Loucy (cell line): Measurements from ENCODE around the gene CMTM3.

Experiments used
- CTCF ChIP-seq: fragments of 200-600 bp; sonication (generic); conservative IDR thresholded peaks from 2 replicates; pipeline ENCODE4 v1.5.1; 2014; ENCODE audit warnings: mild to moderate bottlenecking, antibody characterized with exemption, low read length
- EZH2phosphoT487 ChIP-seq: fragments of 200-600 bp; IDR thresholded peaks from 2 replicates; pipeline ENCODE4 v1.6.1; 2018; ENCODE audit warnings: antibody characterized with exemption, mild to moderate bottlenecking, moderate library complexity, borderline replicate concordance

GRCh38 chr16:66569131-66569530 is 35.4 kb upstream of the CMTM3 start:
- TF ChIP-seq CTCF: no peak
- TF ChIP-seq EZH2phosphoT487: no peak
